A549 (cell line): ENCODE results near the gene TEDDM1. TPM values are rescaled to one million over a fixed set of nuclear protein-coding genes. Genes with fewer than 3 reads are reported as not detected.

Experiments used
- ATAC-seq, 2 experiments: fragments of 200-7000 bp in 1 of 2; fragments of >200 bp in 1 of 2; cut with Nextera tagmentation in 1 of 2; cut with Tn5 transposase in 1 of 2; 3 replicates each; pipeline versions ENCODE4 v1.8.0 to v1.9.1; 2018 to 2020; ENCODE audit warnings: mild to moderate bottlenecking in 1 of 2, moderate library complexity in 1 of 2
- CTCF ChIA-PET: fragments of 300-600 bp; sonication (Branson Sonifier 250); formaldehyde crosslinking; extraction: SDS; loops from one replicate; lab custom pipeline; 2021; ENCODE audit warnings: antibody characterized with exemption, inconsistent platforms; lab: Yijun Ruan, JAX
- POLR2A ChIA-PET: fragments of 350-600 bp; formaldehyde crosslinking; extraction: SDS; loops from one replicate; lab custom pipeline; 2021; ENCODE audit warnings: antibody characterized with exemption, inconsistent platforms; lab: Yijun Ruan, JAX
- DNase-seq, 2 experiments: peaks; one replicate each; pipeline versions ENCODE4 v3.0.0 to v3.0.0-alpha.2; 2011 to 2016; ENCODE audit warnings: low read depth in 1 of 2, low spot score in 1 of 2
- FAIRE-seq: peaks from 2 replicates; lab custom pipeline; 2011; peaks lifted over from hg19 to GRCh38; lab: Jason Lieb, UNC
- H3K27ac ChIP-seq, 2 experiments: fragments of >200 bp; sonication (Bioruptor Twin); formaldehyde crosslinking; 3 replicates each; pipeline ENCODE4 v1.5.1; 2016 to 2017
- H3K4me1 ChIP-seq: fragments of >200 bp; sonication (Bioruptor Twin); formaldehyde crosslinking; 3 replicates; pipeline ENCODE4 v1.6.1; 2016
- H3K4me2 ChIP-seq: fragments of >200 bp; sonication (Bioruptor Twin); formaldehyde crosslinking; 3 replicates; pipeline ENCODE4 v1.6.1; 2016
- H3K4me3 ChIP-seq: fragments of >200 bp; sonication (Bioruptor Twin); formaldehyde crosslinking; 3 replicates; pipeline ENCODE4 v1.5.1; 2016
- H3K9me3 ChIP-seq: fragments of >200 bp; sonication (Bioruptor Twin); formaldehyde crosslinking; 3 replicates; pipeline ENCODE4 v1.6.1; 2016
- CBX8 ChIP-seq: fragments of 200-600 bp; sonication (generic); IDR thresholded peaks from 2 replicates; pipeline ENCODE4 v1.6.1; 2016
- CHD2 ChIP-seq: fragments of 150-350 bp; IDR thresholded peaks from 2 replicates; pipeline ENCODE4 v1.6.1; 2014; ENCODE audit warnings: low read length; ENCODE audit not compliant: partially characterized antibody
- EHMT2 ChIP-seq: fragments of 200-600 bp; sonication (generic); IDR thresholded peaks from 2 replicates; pipeline ENCODE4 v1.6.1; 2016; ENCODE audit warnings: antibody characterized with exemption, low read depth, mild to moderate bottlenecking, moderate library complexity
- EP300 ChIP-seq, 2 experiments: fragments of >200 bp; sonication (Bioruptor Twin); formaldehyde crosslinking; IDR thresholded peaks; 2 replicates in 1 of 2; 3 replicates in 1 of 2; pipeline ENCODE4 v1.6.1; 2016 to 2017
- FOXS1 ChIP-seq: fragments of 250-450 bp; sonication (Bioruptor Pico); IDR thresholded peaks from 2 replicates; pipeline ENCODE4 v1.5.0; 2020; ENCODE audit warnings: mild to moderate bottlenecking, moderate library complexity
- HOXA7 ChIP-seq: fragments of 250-450 bp; sonication (Bioruptor Pico); IDR thresholded peaks from 2 replicates; pipeline ENCODE4 v1.5.0; 2020; ENCODE audit warnings: mild to moderate bottlenecking, moderate library complexity
- HOXB13 ChIP-seq: fragments of 250-450 bp; sonication (Bioruptor Pico); IDR thresholded peaks from 2 replicates; pipeline ENCODE4 v1.5.0; 2020; ENCODE audit warnings: low read depth, mild to moderate bottlenecking, moderate library complexity
- HOXB5 ChIP-seq: fragments of 250-450 bp; sonication (Bioruptor Pico); IDR thresholded peaks from 2 replicates; pipeline ENCODE4 v1.5.0; 2020; ENCODE audit warnings: mild to moderate bottlenecking, moderate library complexity
- JUN ChIP-seq, 2 experiments: fragments of >200 bp; sonication (Bioruptor Twin); formaldehyde crosslinking; IDR thresholded peaks; 2 replicates in 1 of 2; 3 replicates in 1 of 2; pipeline ENCODE4 v1.6.1; 2016 to 2017
- MYC ChIP-seq: IDR thresholded peaks from 2 replicates; pipeline ENCODE4 v1.6.1; 2012; ENCODE audit warnings: mild to moderate bottlenecking, inconsistent platforms, low read length, improper control_type of control experiment, borderline replicate concordance
- NR3C1 ChIP-seq: fragments of >200 bp; sonication (Bioruptor Twin); formaldehyde crosslinking; IDR thresholded peaks from 3 replicates; pipeline ENCODE4 v1.6.1; 2017
- PBX3 ChIP-seq: IDR thresholded peaks from 2 replicates; pipeline ENCODE4 v1.6.1; 2012
- POLR2AphosphoS2 ChIP-seq: conservative IDR thresholded peaks from 2 replicates; pipeline ENCODE4 v1.6.1; 2012; ENCODE audit warnings: low read length, improper control_type of control experiment, inconsistent platforms
- RAD21 ChIP-seq, 2 experiments: fragments of >200 bp in 1 of 2; sonication (Bioruptor Twin) in 1 of 2; formaldehyde crosslinking in 1 of 2; IDR thresholded peaks in 1 of 2; conservative IDR thresholded peaks in 1 of 2; 2 replicates in 1 of 2; 3 replicates in 1 of 2; pipeline ENCODE4 v1.6.1; 2012 to 2018; ENCODE audit warnings: inconsistent platforms in 1 of 2
- RCOR1 ChIP-seq: fragments of 150-350 bp; IDR thresholded peaks from 2 replicates; pipeline ENCODE4 v1.6.1; 2014; ENCODE audit warnings: antibody characterized with exemption, low read length, low read depth
- RNF2 ChIP-seq: fragments of 200-600 bp; sonication (generic); IDR thresholded peaks from 2 replicates; pipeline ENCODE4 v1.6.1; 2016; ENCODE audit warnings: low read depth, mild to moderate bottlenecking, antibody characterized with exemption, moderate library complexity, borderline replicate concordance
- SMC3 ChIP-seq: fragments of >200 bp; sonication (Bioruptor Twin); formaldehyde crosslinking; IDR thresholded peaks from 3 replicates; pipeline ENCODE4 v1.6.1; 2018; ENCODE audit warnings: inconsistent platforms
- SREBF2 ChIP-seq: fragments of 450-650 bp; IDR thresholded peaks from 2 replicates; pipeline ENCODE4 v1.6.1; 2014; ENCODE audit warnings: mild to moderate bottlenecking, moderate library complexity
- TP53 ChIP-seq: fragments of 250-450 bp; sonication (Bioruptor Pico); IDR thresholded peaks from 2 replicates; pipeline ENCODE4 v1.5.0; 2021; ENCODE audit warnings: mild to moderate bottlenecking, moderate library complexity
- USF2 ChIP-seq: fragments of 450-650 bp; IDR thresholded peaks from 2 replicates; pipeline ENCODE4 v1.6.1; 2014; ENCODE audit warnings: antibody characterized with exemption
- WGBS: methylation state at CpG from one replicate; pipeline ENCODE4 v1.1.6; 2017; ENCODE audit errors: missing lambda C conversion rate; 5-methylcytosine and 5-hydroxymethylcytosine counted together
- polyA plus RNA-seq, 4 experiments: library from polyadenylated mRNA; depleted of rRNA in 3 of 4; stranded (reverse); fragments of >200 nt; fragmentation: RNase III in 1 of 4; extraction: RNeasy Plus Mini Kit Qiagen cat#74134 plus additional on column Dnase treatment in 1 of 4; gene quantifications; 2 replicates in 3 of 4; 3 replicates in 1 of 4; pipeline ENCODE4 v1.2.3, GENCODE V29; 2011 to 2017
- TF ChIP-seq, protein P1 (sequence below): IDR thresholded peaks from 2 replicates; pipeline ENCODE4 v1.6.1; 2012
- TF ChIP-seq, protein P2 (sequence below): fragments of >200 bp; sonication (Bioruptor Twin); formaldehyde crosslinking; IDR thresholded peaks from 3 replicates; pipeline ENCODE4 v1.5.1; 2016

Gene TEDDM1
- polyA plus RNA-seq, 2 of the 4 experiments (the other 2 are of a cell fraction): not detected

DNA sequence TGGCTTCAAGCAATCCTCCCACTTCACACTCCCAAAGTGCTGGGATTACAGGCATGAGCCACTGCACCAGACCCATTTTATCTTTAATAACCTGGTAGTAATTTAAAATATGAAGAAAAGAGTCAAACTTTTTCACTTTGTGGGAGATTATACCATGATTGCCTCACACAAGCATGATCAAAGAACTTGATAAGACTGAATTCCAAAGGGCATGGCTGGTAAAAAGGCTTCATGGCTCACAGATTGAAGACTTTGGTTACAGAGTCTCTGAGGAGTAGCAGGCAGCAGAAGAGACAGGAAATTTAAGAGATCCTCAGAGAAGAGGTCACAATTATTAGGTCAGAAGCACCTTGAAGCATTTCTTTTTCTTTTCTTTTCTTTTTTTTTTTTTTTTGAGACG is 33.1 kb upstream of the TEDDM1 start (continued):
- TF ChIP-seq PBX3 (no peak), RNF2 (no peak), MYC (no peak), EHMT2 (no peak), USF2 (no peak), CBX8 (no peak)

DNA sequence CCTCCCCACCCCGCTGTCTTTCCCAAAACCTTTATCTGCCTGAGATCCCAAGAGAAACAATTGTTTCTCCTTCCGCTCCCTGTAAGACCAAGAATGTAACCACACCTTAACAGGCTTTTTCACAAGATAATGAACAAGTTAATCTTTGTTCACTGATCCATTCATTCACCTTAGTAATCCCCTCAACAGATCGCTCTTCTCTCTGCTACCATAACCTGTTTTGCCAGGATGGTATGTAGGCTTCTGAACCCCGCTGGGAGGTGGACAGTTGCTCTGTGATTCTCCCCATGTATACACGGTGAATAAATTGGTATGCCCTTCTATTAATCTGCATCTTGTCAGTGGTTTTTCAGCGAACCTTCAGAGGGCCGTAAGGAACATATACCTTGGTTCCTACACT is 30.8 kb upstream of the TEDDM1 start:
- CTCF ChIA-PET: interaction anchor here (1.0 kb wide), 1 partner anchor 14 kb away, joined by 4 read pairs; no protein-coding TSS in a partner anchor
- Histone ChIP-seq H3K4me1 (no peaks in the 10 kb centered on the region), H3K27ac (no peak overlapping the region), H3K4me3 (no peak overlapping the region)
- no peak for TF ChIP-seq HOXA7
- no peak for TF ChIP-seq TP53 (CRISPR knock-in tag)
- TF ChIP-seq EP300 (IDR thresholded peaks at IDR 0.05): no peak
- TF ChIP-seq FOXS1 (CRISPR knock-in tag): no peak
- no peak for TF ChIP-seq HOXB13 (CRISPR knock-in tag)
- no peak for TF ChIP-seq USF2
- TF ChIP-seq NR3C1: no peak
- no peak for TF ChIP-seq SREBF2
- TF ChIP-seq SMC3: no peak
- no peak for TF ChIP-seq RAD21 (conservative IDR thresholded peaks at IDR 0.05 in 1 of 2, IDR thresholded peaks at IDR 0.05 in 1 of 2)
- TF ChIP-seq, all 56 proteins: peak for 0
- ATAC-seq: no peak
- H3K4me2 ChIP-seq: no peak overlapping the region
- no peak for DNase-seq
- no peaks in the 10 kb centered on the region for H3K9me3 ChIP-seq
- 60% methylated on average over 7 of the region's 7 CpGs for WGBS
- POLR2A ChIA-PET: no interaction called here
- no peak for FAIRE-seq

DNA sequence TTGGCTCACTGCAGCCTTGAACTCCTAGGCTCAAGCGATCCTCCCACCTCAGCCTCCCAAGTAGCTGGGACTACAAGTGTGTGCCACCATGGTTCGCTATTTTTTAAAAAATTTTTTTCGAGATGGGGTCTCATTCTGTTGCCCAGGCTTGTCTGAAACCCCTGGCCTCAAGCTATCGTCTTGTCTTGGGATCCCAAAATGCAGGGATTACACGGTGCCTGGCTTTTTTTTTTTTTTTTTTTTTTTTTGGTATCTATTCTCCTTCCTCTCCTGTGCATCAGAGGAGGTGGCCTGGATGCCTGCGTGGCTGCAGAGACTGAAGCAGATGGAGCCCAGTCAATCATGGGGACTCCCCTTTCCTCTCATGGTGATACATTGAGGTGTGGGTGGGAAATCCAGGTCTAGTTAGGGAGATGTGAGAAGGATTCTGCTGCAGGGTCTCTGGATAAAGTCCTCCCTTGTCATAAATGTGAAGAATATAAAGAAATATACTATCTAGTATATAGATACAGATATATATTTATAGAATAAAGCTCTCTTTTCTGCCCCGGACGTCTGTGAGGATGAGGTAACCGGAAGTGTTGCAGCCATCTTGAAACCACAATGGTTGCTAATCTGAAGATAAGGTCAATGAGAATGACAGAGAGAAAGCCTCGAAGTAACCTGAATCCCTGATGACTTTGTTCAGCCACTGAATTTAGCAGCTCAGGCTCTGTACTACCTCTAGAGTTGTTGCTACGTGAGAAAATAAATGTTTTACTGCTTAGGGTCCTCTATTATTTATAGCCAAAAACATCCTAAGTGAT is 30.0 kb upstream of the TEDDM1 start:
- no peak overlapping the region for H3K4me2 ChIP-seq
- no peak for FAIRE-seq
- H3K9me3 ChIP-seq: no peaks in the 10 kb centered on the region
- H3K4me1 ChIP-seq: no peaks in the 10 kb centered on the region
- no peak for DNase-seq
- no peak for ATAC-seq
- ChIA-PET CTCF (interaction anchor here (1.0 kb wide), 1 partner anchor 14 kb away, joined by 4 read pairs; no protein-coding TSS in a partner anchor), POLR2A (interaction anchor here (0.6 kb wide), 1 partner anchor 173 kb away, joined by 4 read pairs; no protein-coding TSS in a partner anchor)
- TF ChIP-seq, protein P1, sequence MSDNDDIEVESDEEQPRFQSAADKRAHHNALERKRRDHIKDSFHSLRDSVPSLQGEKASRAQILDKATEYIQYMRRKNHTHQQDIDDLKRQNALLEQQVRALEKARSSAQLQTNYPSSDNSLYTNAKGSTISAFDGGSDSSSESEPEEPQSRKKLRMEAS: no peak
- TF ChIP-seq POLR2AphosphoS2 (no peak), FOXS1 (CRISPR knock-in tag) (no peak), JUN (IDR thresholded peaks at IDR 0.05) (no peak), HOXB5 (CRISPR knock-in tag) (no peak), MYC (no peak), CHD2 (no peak), RCOR1 (no peak)
- TF ChIP-seq, protein P2, sequence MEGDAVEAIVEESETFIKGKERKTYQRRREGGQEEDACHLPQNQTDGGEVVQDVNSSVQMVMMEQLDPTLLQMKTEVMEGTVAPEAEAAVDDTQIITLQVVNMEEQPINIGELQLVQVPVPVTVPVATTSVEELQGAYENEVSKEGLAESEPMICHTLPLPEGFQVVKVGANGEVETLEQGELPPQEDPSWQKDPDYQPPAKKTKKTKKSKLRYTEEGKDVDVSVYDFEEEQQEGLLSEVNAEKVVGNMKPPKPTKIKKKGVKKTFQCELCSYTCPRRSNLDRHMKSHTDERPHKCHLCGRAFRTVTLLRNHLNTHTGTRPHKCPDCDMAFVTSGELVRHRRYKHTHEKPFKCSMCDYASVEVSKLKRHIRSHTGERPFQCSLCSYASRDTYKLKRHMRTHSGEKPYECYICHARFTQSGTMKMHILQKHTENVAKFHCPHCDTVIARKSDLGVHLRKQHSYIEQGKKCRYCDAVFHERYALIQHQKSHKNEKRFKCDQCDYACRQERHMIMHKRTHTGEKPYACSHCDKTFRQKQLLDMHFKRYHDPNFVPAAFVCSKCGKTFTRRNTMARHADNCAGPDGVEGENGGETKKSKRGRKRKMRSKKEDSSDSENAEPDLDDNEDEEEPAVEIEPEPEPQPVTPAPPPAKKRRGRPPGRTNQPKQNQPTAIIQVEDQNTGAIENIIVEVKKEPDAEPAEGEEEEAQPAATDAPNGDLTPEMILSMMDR: no peak
- WGBS: 18% methylated on average over 11 of the region's 11 CpGs
- H3K4me3 ChIP-seq: no peak overlapping the region
- H3K27ac ChIP-seq: no peak overlapping the region
